ENCODE results near the gene TMIGD1.
A peak's percentile ranks its signal among the peaks of the same experiment; 100 is the strongest.

Gene TMIGD1

GRCh38 chr17:30332057-30332542 is 1.8 kb downstream of the TMIGD1 start:
- TF ChIP-seq CTCF (IDR thresholded peaks at IDR 0.05; ENCODE audit: low read depth, low read length): no peak
- no peak overlapping the region for H3K4me3 ChIP-seq (replicated peaks in 1 of 2; ENCODE audit: low read depth in 2 of 2, low read length in 2 of 2)
- DNase-seq (ENCODE audit: low read depth in 2 of 2): peak; percentile 32 to 70

GRCh38 chr17:30326809-30327208 is 7.0 kb downstream of the TMIGD1 start:
- no peak overlapping the region for H3K4me3 ChIP-seq (replicated peaks in 1 of 2; ENCODE audit: low read depth in 2 of 2, low read length in 2 of 2)
- TF ChIP-seq CTCF (IDR thresholded peaks at IDR 0.05; ENCODE audit: low read depth, low read length): no peak
- DNase-seq (ENCODE audit: low read depth in 2 of 2): no peak

GRCh38 chr17:30324723-30325122 is 9.1 kb downstream of the TMIGD1 start:
- TF ChIP-seq CTCF (IDR thresholded peaks at IDR 0.05; ENCODE audit: low read depth, low read length): no peak
- DNase-seq (ENCODE audit: low read depth in 2 of 2): no peak
- no peak overlapping the region for H3K4me3 ChIP-seq (replicated peaks in 1 of 2; ENCODE audit: low read depth in 2 of 2, low read length in 2 of 2)

GRCh38 chr17:30323895-30324319 is 9.9 kb downstream of the TMIGD1 start:
- peak; percentile 66 to 76 for DNase-seq (ENCODE audit: low read depth in 2 of 2)
- no peak overlapping the region for H3K4me3 ChIP-seq (replicated peaks in 1 of 2; ENCODE audit: low read depth in 2 of 2, low read length in 2 of 2)
- no peak for TF ChIP-seq CTCF (IDR thresholded peaks at IDR 0.05; ENCODE audit: low read depth, low read length)

- DNase-seq (ENCODE audit: low read depth in 2 of 2): no peak
- TF ChIP-seq CTCF (IDR thresholded peaks at IDR 0.05; ENCODE audit: low read depth, low read length): no peak
- H3K4me3 ChIP-seq (replicated peaks in 1 of 2; ENCODE audit: low read depth in 2 of 2, low read length in 2 of 2): no peak overlapping the region
Observed at GRCh38 chr17:30323262-30323894, 10.5 kb downstream of the TMIGD1 start.

GRCh38 chr17:30321314-30321713 is 12.5 kb downstream of the TMIGD1 start:
- DNase-seq (ENCODE audit: low read depth in 2 of 2): no peak

More at GRCh38 chr17:30321314-30321713, 12.5 kb downstream of the TMIGD1 start:
- no peak overlapping the region for H3K4me3 ChIP-seq (replicated peaks in 1 of 2; ENCODE audit: low read depth in 2 of 2, low read length in 2 of 2)
- no peak for TF ChIP-seq CTCF (IDR thresholded peaks at IDR 0.05; ENCODE audit: low read depth, low read length)
